Adrenal gland (tissue), 12 donors: ENCODE measurements around the gene RABAC1. TPM values are rescaled to one million over a fixed set of nuclear protein-coding genes. Genes with fewer than 3 reads are reported as not detected.

Source experiments
- DNase-seq, 7 donors: peaks; one replicate each; pipeline ENCODE4 v3.0.0-alpha.2; 2019 to 2020
- H3K27ac ChIP-seq, 5 donors: fragments of 200-600 bp; sonication (generic) in 4 of 5; 1 replicate in 3 of 5; 2 replicates in 2 of 5; pipeline versions ENCODE4 v1.5.1 to v1.8.0; 2016 to 2020; ENCODE audit warnings: mild to moderate bottlenecking in 1 of 5
- H3K27me3 ChIP-seq: fragments of 200-600 bp; 2 replicates; pipeline ENCODE4 v1.8.0; 2021
- H3K36me3 ChIP-seq, 2 donors: fragments of 200-600 bp; replicated peaks in 1 of 2; 1 replicate in 1 of 2; 2 replicates in 1 of 2; pipeline versions ENCODE4 v1.5.1 to v1.8.0; 2018 to 2022
- H3K4me1 ChIP-seq, 2 donors: fragments of 200-600 bp; replicated peaks in 1 of 2; 1 replicate in 1 of 2; 2 replicates in 1 of 2; pipeline versions ENCODE4 v1.5.1 to v1.8.0; 2018 to 2021
- H3K4me3 ChIP-seq, 4 donors: fragments of 200-600 bp; sonication (generic) in 3 of 4; one replicate each; pipeline ENCODE4 v1.5.1; 2016 to 2018
- H3K9me3 ChIP-seq, 3 donors: fragments of 200-600 bp; sonication (generic) in 1 of 3; replicated peaks in 1 of 3; 1 replicate in 2 of 3; 2 replicates in 1 of 3; pipeline versions ENCODE4 v1.5.1 to v1.8.0; 2016 to 2021
- CTCF ChIP-seq, 6 experiments: fragments of 450-650 bp in 4 of 6; fragments of 200-600 bp in 2 of 6; sonication (generic) in 1 of 6; IDR thresholded peaks; 1 replicate in 5 of 6; 2 replicates in 1 of 6; pipeline versions ENCODE4 v1.5.1 to v1.8.0; 2016 to 2021; ENCODE audit warnings: antibody characterized with exemption in 6 of 6, mild to moderate bottlenecking in 2 of 6, moderate library complexity in 1 of 6
- POLR2A ChIP-seq, 2 donors: fragments of 450-650 bp; IDR thresholded peaks; one replicate each; pipeline ENCODE4 v1.6.1; 2017; ENCODE audit warnings: antibody characterized with exemption in 2 of 2, mild to moderate bottlenecking in 2 of 2, moderate library complexity in 1 of 2
- WGBS, 4 donors: extraction: QIAGEN DNeasy Blood & Tissue Kit in 2 of 4; methylation state at CpG; one replicate each; pipeline versions ENCODE4 v1.1.5 to v1.1.7; 2013 to 2017; 5-methylcytosine and 5-hydroxymethylcytosine counted together
- intact Hi-C, 2 donors: fragments of 100-400 bp; cut with DNase I; formaldehyde crosslinking; loops; one replicate each; pipeline versions ENCODE4 v1.14.1 to v1.15.0; 2022 to 2023
- polyA plus RNA-seq, 3 donors: library from polyadenylated mRNA; stranded (reverse); fragments of 200-250 nt in 2 of 3; fragments of 350-450 nt in 1 of 3; fragmentation: Illumina TruSeq in 1 of 3; extraction: RNeasy Lipid Tissue Mini Kit (QIAGEN cat#74804) in 1 of 3; gene quantifications; one replicate each; pipeline ENCODE4 v1.2.3, GENCODE V29; 2013 to 2014
- total RNA-seq, 9 donors: library from RNA; depleted of rRNA in 4 of 9; stranded (reverse); fragments of >200 nt in 4 of 9; fragments of 120-200 nt in 1 of 9; fragmentation: NEBNext Ultra II Directional in 1 of 9; extraction: Animal tissue kit (Norgen Biotek cat#: 25700) in 1 of 9; gene quantifications; one replicate each; pipeline versions ENCODE4 v1.1.0 to v1.2.4, GENCODE V29; 2013 to 2023
- donor health status: healthy with polysubstance abuse.
- donor health status: Bipolar disorder and iron deficiency.
- donor health status: DM: yes; HTN: yes; CAD: no.
- donor health status: DM: no; HTN: no; CAD: no.
- donor health status: DM: no; HTN: no; CAD: no.
- donor health status: DM: yes; HTN: yes; CAD: no.

The RABAC1 gene
- total and polyA plus RNA-seq, 12 donors, result 17.9 to 397 (median 178) TPM

- no peak for DNase-seq
- H3K4me3 ChIP-seq, result no peak overlapping the region
- WGBS, 4 donors, result 42 to 48% (median 45%) methylated on average over 15 to 16 of the region's 16 CpGs
- peaks cover 0 to 11% of the 10 kb centered on the region in 2 donors for H3K4me1 ChIP-seq
- H3K9me3 ChIP-seq, result no peaks in the 10 kb centered on the region
- H3K27ac ChIP-seq, result no peak overlapping the region
- H3K27me3 ChIP-seq, result peaks cover 90% of the 10 kb centered on the region
- intact Hi-C loops, result no loop called here
- no peaks in the 10 kb centered on the region for H3K36me3 ChIP-seq
- TF ChIP-seq CTCF (IDR thresholded peaks at IDR 0.05) (no peak), POLR2A (IDR thresholded peaks at IDR 0.05) (no peak)
These were observed 32.2 kb downstream of the RABAC1 start for GRCh38 chr19:41926763-41927496.

GRCh38 chr19:41926028-41926762 is 32.9 kb downstream of the RABAC1 start:
- peaks cover 83% of the 10 kb centered on the region for H3K27me3 ChIP-seq
- DNase-seq, result no peak
- H3K4me1 ChIP-seq, result peaks cover 0 to 11% of the 10 kb centered on the region in 2 donors
- H3K9me3 ChIP-seq, result no peaks in the 10 kb centered on the region
- H3K27ac ChIP-seq, result no peak overlapping the region
- no peak overlapping the region for H3K4me3 ChIP-seq
- no peaks in the 10 kb centered on the region for H3K36me3 ChIP-seq
- TF ChIP-seq CTCF (IDR thresholded peaks at IDR 0.05) (no peak), POLR2A (IDR thresholded peaks at IDR 0.05) (no peak)
- WGBS, 4 donors, result 13 to 31% (median 22%) methylated on average over 9 to 27 of the region's 27 CpGs
- intact Hi-C loops, result no loop called here

GRCh38 chr19:41925208-41926003 is 33.7 kb downstream of the RABAC1 start:
- Histone ChIP-seq H3K27ac (no peak overlapping the region), H3K27me3 (peaks cover 81% of the 10 kb centered on the region), H3K36me3 (no peaks in the 10 kb centered on the region), H3K4me3 (no peak overlapping the region), H3K9me3 (no peaks in the 10 kb centered on the region), H3K4me1 (peaks cover 0 to 11% of the 10 kb centered on the region in 2 donors)
- TF ChIP-seq CTCF (IDR thresholded peaks at IDR 0.05) (no peak), POLR2A (IDR thresholded peaks at IDR 0.05) (no peak)
- 35 to 43% (median 37%) methylated on average over 7 of the region's 7 CpGs for WGBS, 4 donors
- DNase-seq, result no peak
- intact Hi-C loops, result no loop called here
